OCI-LY7 (cell line): Measurements from ENCODE around the gene CANT1. TPM values are rescaled to one million over a fixed set of nuclear protein-coding genes. Genes with fewer than 3 reads are reported as not detected.

Experiments used
- BruUV-seq: library from RNA; stranded (reverse); fragments of 400-500 nt; replicated peaks from 2 replicates; lab custom pipeline; 2021; lab: Mats Ljungman, UMichigan
- CTCF ChIA-PET: fragments of 300-600 bp; sonication (Branson Sonifier 250); formaldehyde crosslinking; loops from one replicate; lab custom pipeline; 2022; ENCODE audit warnings: antibody characterized with exemption; ENCODE audit not compliant: unreplicated experiment; lab: Charles Lee
- POLR2A ChIA-PET: fragments of 300-600 bp; sonication (Branson Sonifier 250); formaldehyde crosslinking; loops from one replicate; lab custom pipeline; 2022; ENCODE audit warnings: antibody characterized with exemption; lab: Charles Lee
- DNase-seq: peaks from one replicate; pipeline ENCODE4 v3.0.0-alpha.2; 2015; ENCODE audit warnings: low spot score
- H2AFZ ChIP-seq: fragments of 200-600 bp; sonication (generic), shearing (Covaris generic); 2 replicates; pipeline ENCODE4 v1.6.1; 2014; ENCODE audit warnings: mild to moderate bottlenecking, antibody characterized with exemption, low read length, moderate library complexity
- H3K27ac ChIP-seq: fragments of 200-600 bp; sonication (generic); 2 replicates; pipeline ENCODE4 v1.5.1; 2014; ENCODE audit warnings: mixed run types, low read depth, mild to moderate bottlenecking, moderate library complexity, low read length, inconsistent platforms; ENCODE audit not compliant: poor library complexity, severe bottlenecking
- H3K36me3 ChIP-seq: fragments of 200-600 bp; sonication (generic); 2 replicates; pipeline ENCODE4 v1.6.1; 2014; ENCODE audit warnings: mild to moderate bottlenecking, antibody characterized with exemption, low read length, moderate library complexity, mixed read lengths; ENCODE audit not compliant: insufficient read depth
- H3K4me1 ChIP-seq: fragments of 200-600 bp; sonication (generic); 2 replicates; pipeline ENCODE4 v1.5.1; 2014; ENCODE audit warnings: mild to moderate bottlenecking, low read length; ENCODE audit not compliant: insufficient read depth, poor library complexity, severe bottlenecking
- H3K4me2 ChIP-seq: fragments of 200-600 bp; sonication (generic); 2 replicates; pipeline ENCODE4 v1.6.1; 2014; ENCODE audit warnings: mild to moderate bottlenecking, low read length
- H3K4me3 ChIP-seq: fragments of 200-600 bp; sonication (generic); 2 replicates; pipeline ENCODE4 v1.5.1; 2014; ENCODE audit warnings: mild to moderate bottlenecking, low read depth, low read length; ENCODE audit not compliant: poor library complexity, severe bottlenecking
- H3K79me2 ChIP-seq: fragments of 200-600 bp; sonication (generic); 2 replicates; pipeline ENCODE4 v1.6.1; 2016; ENCODE audit warnings: low read depth, mild to moderate bottlenecking, low read length, moderate library complexity, mixed read lengths; ENCODE audit not compliant: insufficient read depth
- H3K9me2 ChIP-seq: fragments of 200-600 bp; sonication (generic); 2 replicates; pipeline ENCODE4 v1.6.1; 2016; ENCODE audit warnings: mild to moderate bottlenecking, low read length, mixed read lengths; ENCODE audit not compliant: insufficient read depth
- H3K9me3 ChIP-seq: fragments of 200-600 bp; sonication (generic); 2 replicates; pipeline ENCODE4 v1.6.1; 2014; ENCODE audit warnings: mild to moderate bottlenecking, mixed run types, low read length, mixed read lengths
- H4K20me1 ChIP-seq: fragments of 200-600 bp; sonication (generic); 2 replicates; pipeline ENCODE4 v1.6.1; 2014; ENCODE audit warnings: mild to moderate bottlenecking, antibody characterized with exemption, low read length, moderate library complexity, mixed read lengths; ENCODE audit not compliant: insufficient read depth
- EZH2phosphoT487 ChIP-seq: fragments of 200-600 bp; sonication (generic); IDR thresholded peaks from 2 replicates; pipeline ENCODE4 v1.6.1; 2018; ENCODE audit warnings: low read depth, borderline replicate concordance, mild to moderate bottlenecking, mixed run types, antibody characterized with exemption, low read length, moderate library complexity, mixed read lengths
- intact Hi-C: fragments of 100-400 bp; cut with micrococcal nuclease; formaldehyde crosslinking; loops from one replicate; pipeline ENCODE4 v1.10.0; 2022; ENCODE audit not compliant: unreplicated experiment
- total RNA-seq, 2 experiments: library from RNA; depleted of rRNA in 1 of 2; stranded (reverse); fragments of >200 nt in 1 of 2; shearing (Covaris generic) in 1 of 2; gene quantifications; 2 replicates each; pipeline ENCODE4 v1.2.3, GENCODE V29; 2014 to 2022
- TF ChIP-seq, protein P1 (sequence below): fragments of 200-600 bp; sonication (generic); conservative IDR thresholded peaks from 2 replicates; pipeline ENCODE4 v1.5.1; 2014; ENCODE audit warnings: mild to moderate bottlenecking, antibody characterized with exemption, low read length, moderate library complexity, mixed read lengths

Gene CANT1
- total RNA-seq, 2 experiments from 2014 or later: 37.2 to 60.5 TPM

DNA sequence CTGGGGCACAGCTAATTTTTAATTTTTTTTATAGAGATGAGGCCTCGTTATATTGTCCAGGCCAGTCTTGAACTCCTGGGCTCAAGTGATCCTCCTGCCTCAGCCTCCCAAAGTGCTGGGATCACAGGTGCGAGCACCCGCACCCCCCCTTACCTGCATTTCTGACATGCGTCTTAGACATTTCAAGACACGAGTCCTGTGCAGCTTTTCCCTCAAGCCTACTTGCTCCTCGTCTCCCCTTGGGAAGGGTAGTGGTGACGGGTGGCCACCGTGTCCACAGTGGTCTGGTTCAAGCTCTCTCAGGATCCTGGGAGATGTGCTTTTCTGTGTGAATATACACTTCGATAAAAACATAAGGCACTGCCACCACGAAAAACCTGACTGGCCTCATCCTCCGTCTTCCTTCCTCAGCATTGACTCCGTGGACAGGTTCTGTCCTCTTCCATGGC lies 9.6 kb downstream of the CANT1 start:
- Histone ChIP-seq H4K20me1 (no peaks in the 10 kb centered on the region; the same call in 1 of the 2 replicates), H3K4me3 (no peak overlapping the region), H3K4me2 (no peak overlapping the region), H3K79me2 (no peaks in the 10 kb centered on the region), H3K9me3 (no peaks in the 10 kb centered on the region), H3K27ac (no peak overlapping the region), H3K4me1 (no peaks in the 10 kb centered on the region), H3K9me2 (no peaks in the 10 kb centered on the region), H3K36me3 (peaks cover 55% of the 10 kb centered on the region), H2AFZ (no peak overlapping the region)
- ChIA-PET POLR2A (no interaction called here), CTCF (no interaction called here)
- BruUV-seq: no TSS peak
- intact Hi-C loops: no loop called here
- TF ChIP-seq, protein P1, sequence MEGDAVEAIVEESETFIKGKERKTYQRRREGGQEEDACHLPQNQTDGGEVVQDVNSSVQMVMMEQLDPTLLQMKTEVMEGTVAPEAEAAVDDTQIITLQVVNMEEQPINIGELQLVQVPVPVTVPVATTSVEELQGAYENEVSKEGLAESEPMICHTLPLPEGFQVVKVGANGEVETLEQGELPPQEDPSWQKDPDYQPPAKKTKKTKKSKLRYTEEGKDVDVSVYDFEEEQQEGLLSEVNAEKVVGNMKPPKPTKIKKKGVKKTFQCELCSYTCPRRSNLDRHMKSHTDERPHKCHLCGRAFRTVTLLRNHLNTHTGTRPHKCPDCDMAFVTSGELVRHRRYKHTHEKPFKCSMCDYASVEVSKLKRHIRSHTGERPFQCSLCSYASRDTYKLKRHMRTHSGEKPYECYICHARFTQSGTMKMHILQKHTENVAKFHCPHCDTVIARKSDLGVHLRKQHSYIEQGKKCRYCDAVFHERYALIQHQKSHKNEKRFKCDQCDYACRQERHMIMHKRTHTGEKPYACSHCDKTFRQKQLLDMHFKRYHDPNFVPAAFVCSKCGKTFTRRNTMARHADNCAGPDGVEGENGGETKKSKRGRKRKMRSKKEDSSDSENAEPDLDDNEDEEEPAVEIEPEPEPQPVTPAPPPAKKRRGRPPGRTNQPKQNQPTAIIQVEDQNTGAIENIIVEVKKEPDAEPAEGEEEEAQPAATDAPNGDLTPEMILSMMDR: no peak
- TF ChIP-seq EZH2phosphoT487: no peak
- DNase-seq: no peak

GRCh38 chr17:78999056-78999768 lies 10.4 kb downstream of the CANT1 start:
- Histone ChIP-seq H3K36me3 (peaks cover 62% of the 10 kb centered on the region), H3K4me2 (no peak overlapping the region), H2AFZ (no peak overlapping the region), H3K9me3 (no peaks in the 10 kb centered on the region), H3K79me2 (no peaks in the 10 kb centered on the region), H3K4me3 (no peak overlapping the region), H3K9me2 (no peaks in the 10 kb centered on the region), H3K4me1 (no peaks in the 10 kb centered on the region), H3K27ac (no peak overlapping the region), H4K20me1 (no peaks in the 10 kb centered on the region; the same call in 1 of the 2 replicates)
- no TSS peak for BruUV-seq
- ChIA-PET CTCF (no interaction called here), POLR2A (no interaction called here)
- no peak for TF ChIP-seq EZH2phosphoT487
- TF ChIP-seq, protein P1: no peak
- intact Hi-C loops: no loop called here
- DNase-seq: no peak

DNA sequence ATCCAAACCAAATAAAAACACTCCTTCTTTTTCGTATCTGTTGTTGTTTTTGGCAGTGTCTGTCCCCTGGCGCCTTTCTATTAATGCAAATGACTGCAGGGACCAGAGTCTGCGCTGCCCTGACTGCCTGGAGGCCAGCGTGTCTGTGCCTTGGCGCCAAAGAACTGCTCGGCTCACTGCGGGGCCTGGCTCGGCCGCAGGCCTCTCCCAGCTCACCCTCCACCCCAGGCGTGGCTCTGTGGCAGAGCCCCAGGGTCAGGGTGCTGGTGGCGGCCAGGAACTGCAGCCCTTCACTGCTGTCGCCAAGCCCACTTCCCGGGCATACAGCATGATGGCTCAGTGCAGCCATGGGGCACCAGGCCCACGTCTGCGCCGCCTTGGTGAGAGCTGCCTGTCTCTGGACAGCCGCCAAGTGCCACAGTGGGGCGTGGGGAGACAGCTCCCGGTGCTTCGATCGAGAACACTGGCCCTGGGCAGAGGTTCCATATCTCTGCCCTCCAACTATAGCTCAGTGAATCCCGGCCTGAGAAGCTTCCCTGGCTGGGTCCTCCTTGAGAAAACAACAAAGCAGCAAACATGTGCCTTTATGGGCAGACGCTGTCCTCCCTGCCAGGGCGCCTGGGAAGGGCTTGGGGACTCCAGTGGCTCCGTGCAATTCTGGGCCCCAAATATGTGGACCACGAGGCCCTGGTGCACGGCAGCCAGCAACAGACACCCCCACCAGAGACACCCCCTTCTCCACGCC lies 11.1 kb downstream of the CANT1 start:
- H3K4me1 ChIP-seq: no peaks in the 10 kb centered on the region
- H3K79me2 ChIP-seq: no peaks in the 10 kb centered on the region
- intact Hi-C loops: no loop called here
- no TSS peak for BruUV-seq
- H3K36me3 ChIP-seq: peaks cover 67% of the 10 kb centered on the region
- no peaks in the 10 kb centered on the region for H3K9me3 ChIP-seq
- no peak overlapping the region for H2AFZ ChIP-seq
- no peaks in the 10 kb centered on the region for H3K9me2 ChIP-seq
- ChIA-PET POLR2A (no interaction called here), CTCF (no interaction called here)
- no peak for TF ChIP-seq EZH2phosphoT487
- TF ChIP-seq, protein P1: no peak
- H3K4me2 ChIP-seq: no peak overlapping the region
- H3K4me3 ChIP-seq: no peak overlapping the region
- H4K20me1 ChIP-seq: no peaks in the 10 kb centered on the region; the same call in 1 of the 2 replicates
- DNase-seq: no peak
- no peak overlapping the region for H3K27ac ChIP-seq
